HepG2 (cell line): ENCODE measurements around the gene DCAF15. TPM values are rescaled to one million over a fixed set of nuclear protein-coding genes. Genes with fewer than 3 reads are reported as not detected.

ENCODE experiments used
- ATAC-seq: fragments of 200-7000 bp; cut with Tn5 transposase; 3 replicates; pipeline ENCODE4 v1.9.1; 2020; ENCODE audit warnings: mild to moderate bottlenecking, moderate library complexity
- BruUV-seq: library from RNA; stranded (reverse); fragments of 400-500 nt; replicated peaks from 2 replicates; lab custom pipeline; 2021; lab: Mats Ljungman, UMichigan
- CTCF ChIA-PET: fragments of 300-600 bp; formaldehyde crosslinking; extraction: SDS; loops from one replicate; lab custom pipeline; 2021; ENCODE audit warnings: low total read pairs, inconsistent platforms, low intra/inter-chr PET ratio; lab: Yijun Ruan, JAX
- POLR2A ChIA-PET: fragments of 350-600 bp; sonication (Branson Sonifier 250); formaldehyde crosslinking; loops from one replicate; lab custom pipeline; 2020; ENCODE audit warnings: antibody characterized with exemption, inconsistent platforms; lab: Yijun Ruan, JAX
- DNase-seq: peaks from one replicate; pipeline ENCODE4 v3.0.0-alpha.2; 2015; ENCODE audit warnings: low spot score
- FAIRE-seq: peaks from 3 replicates; lab custom pipeline; 2011; peaks lifted over from hg19 to GRCh38; lab: Jason Lieb, UNC
- H2AFZ ChIP-seq: one replicate; pipeline ENCODE4 v1.6.1; 2011; ENCODE audit warnings: low read length, inconsistent platforms
- H3K27ac ChIP-seq: fragments of 300-600 bp; 3 replicates; pipeline ENCODE4 v1.8.0; 2011; ENCODE audit warnings: mixed run types, mild to moderate bottlenecking, mixed read lengths, low read length, inconsistent platforms; ENCODE audit not compliant: insufficient read depth; ENCODE audit errors: extremely low read length
- H3K27me3 ChIP-seq, 2 experiments: fragments of 200-600 bp in 1 of 2; 2 replicates in 1 of 2; 3 replicates in 1 of 2; pipeline versions ENCODE4 v1.6.0 to v1.8.0; 2011; ENCODE audit warnings: low read length in 2 of 2, mild to moderate bottlenecking in 2 of 2, moderate library complexity in 2 of 2, inconsistent platforms in 1 of 2; ENCODE audit not compliant: insufficient read depth in 2 of 2, control insufficient read depth in 1 of 2
- H3K36me3 ChIP-seq, 2 experiments: fragments of 200-600 bp in 1 of 2; replicated peaks in 1 of 2; 2 replicates in 1 of 2; 3 replicates in 1 of 2; pipeline versions ENCODE4 v1.5.1 to v1.8.0; 2011; ENCODE audit warnings: low read length in 2 of 2, inconsistent platforms in 1 of 2; ENCODE audit not compliant: insufficient read depth in 2 of 2, control insufficient read depth in 1 of 2
- H3K4me1 ChIP-seq: 2 replicates; pipeline ENCODE4 v1.5.1; 2012; ENCODE audit warnings: low read length, inconsistent platforms; ENCODE audit not compliant: insufficient read depth
- H3K4me2 ChIP-seq: 2 replicates; pipeline ENCODE4 v1.6.0; 2011; ENCODE audit warnings: low read depth, low read length, inconsistent platforms
- H3K4me3 ChIP-seq, 3 experiments: fragments of 200-600 bp in 1 of 3; sonication (generic), shearing (Covaris generic) in 1 of 3; replicated peaks in 1 of 3; 2 replicates each; pipeline ENCODE4 v1.5.1; 2011 to 2016; ENCODE audit warnings: low read length in 3 of 3, inconsistent platforms in 2 of 3, low read depth in 2 of 3, mild to moderate bottlenecking in 2 of 3, control low read depth in 1 of 3, mixed read lengths in 1 of 3; ENCODE audit not compliant: insufficient read depth in 1 of 3
- H3K79me2 ChIP-seq: one replicate; pipeline ENCODE4 v1.6.1; 2011; ENCODE audit warnings: low read length, inconsistent platforms; ENCODE audit not compliant: insufficient read depth
- H3K9ac ChIP-seq: 2 replicates; pipeline ENCODE4 v1.6.0; 2011; ENCODE audit warnings: mild to moderate bottlenecking, low read depth, low read length, inconsistent platforms; ENCODE audit not compliant: insufficient read depth
- H3K9me3 ChIP-seq: 2 replicates; pipeline ENCODE4 v1.5.1; 2012; ENCODE audit warnings: mild to moderate bottlenecking, low read length
- H4K20me1 ChIP-seq: 2 replicates; pipeline ENCODE4 v1.6.0; 2011; ENCODE audit warnings: inconsistent platforms, mild to moderate bottlenecking, low read length, moderate library complexity; ENCODE audit not compliant: insufficient read depth
- AHDC1 ChIP-seq: sonication (generic); formaldehyde crosslinking; IDR thresholded peaks from 2 replicates; pipeline ENCODE4 v1.5.1; 2020; ENCODE audit warnings: mild to moderate bottlenecking, missing genetic modification reagents, borderline replicate concordance
- HNF4A ChIP-seq: sonication (generic); formaldehyde crosslinking; IDR thresholded peaks from 2 replicates; pipeline ENCODE4 v1.4.0; 2020; ENCODE audit warnings: missing genetic modification reagents
- JDP2 ChIP-seq: sonication (generic); formaldehyde crosslinking; IDR thresholded peaks from 2 replicates; pipeline ENCODE4 v1.8.1; 2022; ENCODE audit warnings: missing genetic modification reagents, borderline replicate concordance
- PHF21A ChIP-seq: sonication (generic); formaldehyde crosslinking; IDR thresholded peaks from 2 replicates; pipeline ENCODE4 v1.5.0; 2020; ENCODE audit warnings: mild to moderate bottlenecking, missing genetic modification reagents
- RORA ChIP-seq: sonication (generic); formaldehyde crosslinking; IDR thresholded peaks from 2 replicates; pipeline ENCODE4 v1.5.0; 2020; ENCODE audit warnings: mild to moderate bottlenecking, missing genetic modification reagents, moderate library complexity
- SSRP1 ChIP-seq: IDR thresholded peaks from 2 replicates; pipeline ENCODE4 v1.6.1; 2016; ENCODE audit warnings: control low read depth
- TCF7L2 ChIP-seq: IDR thresholded peaks from 2 replicates; pipeline ENCODE4 v1.6.1; 2011; ENCODE audit warnings: mild to moderate bottlenecking, low read depth, low read length, moderate library complexity
- XRCC5 ChIP-seq: fragments of 200-400 bp; formaldehyde crosslinking; optimal IDR thresholded peaks from 2 replicates; pipeline ENCODE3; 2017; ENCODE audit warnings: mild to moderate bottlenecking, low read length
- ZBTB37 ChIP-seq: sonication (generic); formaldehyde crosslinking; IDR thresholded peaks from 2 replicates; pipeline ENCODE4 v1.4.0; 2020; ENCODE audit warnings: mild to moderate bottlenecking, missing genetic modification reagents
- ZNF12 ChIP-seq: sonication (generic); formaldehyde crosslinking; IDR thresholded peaks from 2 replicates; pipeline ENCODE4 v1.5.0; 2020; ENCODE audit warnings: missing genetic modification reagents
- ZNF143 ChIP-seq: sonication (generic); formaldehyde crosslinking; IDR thresholded peaks from 2 replicates; pipeline ENCODE4 v1.4.0; 2020; ENCODE audit warnings: missing genetic modification reagents
- ZNF772 ChIP-seq: sonication (generic); formaldehyde crosslinking; IDR thresholded peaks from 2 replicates; pipeline ENCODE4 v1.5.0; 2020; ENCODE audit warnings: mild to moderate bottlenecking, missing genetic modification reagents
- WGBS: methylation state at CpG from one replicate; pipeline ENCODE4 v1.1.6; 2017; ENCODE audit warnings: low lambda C conversion rate; 5-methylcytosine and 5-hydroxymethylcytosine counted together
- in situ Hi-C: cut with HindIII; loops from 2 replicates; pipeline ENCODE4 v1.10.0; 2017; ENCODE audit warnings: low pct_unique_long_range_greater_than_20kb; ENCODE audit not compliant: extremely low pct_ligation_motif_present
- intact Hi-C: fragments of 100-400 bp; cut with micrococcal nuclease; formaldehyde crosslinking; loops from one replicate; pipeline ENCODE4 v1.10.0; 2022; ENCODE audit not compliant: unreplicated experiment
- polyA plus RNA-seq, 8 experiments: library from polyadenylated mRNA; depleted of rRNA in 3 of 8; stranded (reverse) in 7 of 8; unstranded in 1 of 8; fragments of >200 nt; fragmentation: Illumina TruSeq in 4 of 8; extraction: Trizol in 4 of 8; gene quantifications; 2 replicates each; pipeline versions ENCODE4 v1.2.1 to v1.2.3, GENCODE V29; 2011 to 2016; ENCODE audit warnings: low read depth in 4 of 8, missing spikeins in 1 of 8, mixed read lengths in 1 of 8; ENCODE audit not compliant: insufficient read depth in 1 of 8
- total RNA-seq, 5 experiments: library from RNA; depleted of rRNA; stranded (reverse); fragments of >200 nt; fragmentation: Illumina TruSeq; extraction: Trizol; gene quantifications; 2 replicates each; pipeline ENCODE4 v1.2.3, GENCODE V29; 2016; ENCODE audit warnings: low read depth in 1 of 5
- TF ChIP-seq, protein P1 (sequence below), 2 experiments: sonication (generic) in 1 of 2; formaldehyde crosslinking in 1 of 2; IDR thresholded peaks; 2 replicates each; pipeline versions ENCODE4 v1.5.1 to v1.6.1; 2011 to 2020; ENCODE audit warnings: borderline replicate concordance in 1 of 2, low read depth in 1 of 2, low read length in 1 of 2, mild to moderate bottlenecking in 1 of 2, missing genetic modification reagents in 1 of 2, moderate library complexity in 1 of 2

Gene DCAF15
- total and polyA plus RNA-seq, 2 of the 13 experiments (the other 11 are each of a cell fraction or from before 2014, with no cell fraction given): 13.6 to 14.0 TPM

GRCh38 chr19:13920940-13921747 is 31.2 kb upstream of the DCAF15 start:
- POLR2A ChIA-PET: interaction anchor here (0.9 to 1.1 kb wide), 2 partner anchors 12 to 14 kb away, joined by 3 to 4 read pairs; no protein-coding TSS in a partner anchor
- H3K9ac ChIP-seq: no peak overlapping the region
- no peaks in the 10 kb centered on the region for H3K27me3 ChIP-seq
- H3K79me2 ChIP-seq: no peaks in the 10 kb centered on the region
- peaks cover 5 to 40% of the 10 kb centered on the region in 2 experiments; a peak in 3 of 5 replicates for H3K36me3 ChIP-seq
- H2AFZ ChIP-seq: no peak overlapping the region
- no CpG with 5 or more reads among the region's 2 CpGs for WGBS
- CTCF ChIA-PET: no interaction called here
- DNase-seq (peak; percentile 57), ATAC-seq (peak; percentile 78), FAIRE-seq (peak; percentile 70)
- no peak overlapping the region for H3K27ac ChIP-seq
- BruUV-seq: no TSS peak
- in situ Hi-C loops: no loop called here
- H4K20me1 ChIP-seq: no peaks in the 10 kb centered on the region
- H3K9me3 ChIP-seq: peaks cover 5% of the 10 kb centered on the region; the same call in 1 of the 2 replicates
- intact Hi-C loops: no loop called here
- H3K4me3 ChIP-seq: no peak overlapping the region
- no peak overlapping the region for H3K4me2 ChIP-seq
- H3K4me1 ChIP-seq: no peaks in the 10 kb centered on the region
- TF ChIP-seq ZNF772 (CRISPR knock-in tag) (no peak), AHDC1 (CRISPR knock-in tag) (no peak), HNF4A (no peak), PHF21A (CRISPR knock-in tag) (no peak), JDP2 (no peak), ZNF12 (CRISPR knock-in tag) (peak; percentile 100), RORA (no peak), SSRP1 (CRISPR knock-in tag) (no peak), ZNF143 (CRISPR knock-in tag) (peak; percentile 88), ZBTB37 (CRISPR knock-in tag) (no peak), XRCC5 (no peak), TCF7L2 (no peak)
- TF ChIP-seq, protein P1, sequence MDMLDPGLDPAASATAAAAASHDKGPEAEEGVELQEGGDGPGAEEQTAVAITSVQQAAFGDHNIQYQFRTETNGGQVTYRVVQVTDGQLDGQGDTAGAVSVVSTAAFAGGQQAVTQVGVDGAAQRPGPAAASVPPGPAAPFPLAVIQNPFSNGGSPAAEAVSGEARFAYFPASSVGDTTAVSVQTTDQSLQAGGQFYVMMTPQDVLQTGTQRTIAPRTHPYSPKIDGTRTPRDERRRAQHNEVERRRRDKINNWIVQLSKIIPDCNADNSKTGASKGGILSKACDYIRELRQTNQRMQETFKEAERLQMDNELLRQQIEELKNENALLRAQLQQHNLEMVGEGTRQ (IDR thresholded peaks at IDR 0.05; ENCODE audit: low read depth, low read length): peak; percentile 65
- TF ChIP-seq, protein P1 (CRISPR knock-in tag; IDR thresholded peaks at IDR 0.05; ENCODE audit: borderline replicate concordance): peak; percentile 87; the same call in 1 of the 2 replicates
